HFF-Myc (cell line): ENCODE results near the gene NR4A2.
"Not testable (repeated sequence)": the region's sequence is repeated elsewhere in the genome, so short reads cannot be mapped to it uniquely, and the experiment has no call there.

Experiments
- DNase-seq: peaks from one replicate; pipeline ENCODE4 v3.0.0-alpha.2; 2011; ENCODE audit warnings: low read depth; ENCODE audit errors: extremely low read depth
- H3K4me3 ChIP-seq: replicated peaks from 2 replicates; pipeline ENCODE4 v1.5.1; 2011; ENCODE audit warnings: low read depth, mild to moderate bottlenecking, control low read depth, low read length
- CTCF ChIP-seq: IDR thresholded peaks from 2 replicates; pipeline ENCODE4 v1.5.1; 2012; ENCODE audit warnings: mild to moderate bottlenecking, low read depth, low read length, control low read depth; ENCODE audit errors: missing control alignments

The NR4A2 gene

DNA sequence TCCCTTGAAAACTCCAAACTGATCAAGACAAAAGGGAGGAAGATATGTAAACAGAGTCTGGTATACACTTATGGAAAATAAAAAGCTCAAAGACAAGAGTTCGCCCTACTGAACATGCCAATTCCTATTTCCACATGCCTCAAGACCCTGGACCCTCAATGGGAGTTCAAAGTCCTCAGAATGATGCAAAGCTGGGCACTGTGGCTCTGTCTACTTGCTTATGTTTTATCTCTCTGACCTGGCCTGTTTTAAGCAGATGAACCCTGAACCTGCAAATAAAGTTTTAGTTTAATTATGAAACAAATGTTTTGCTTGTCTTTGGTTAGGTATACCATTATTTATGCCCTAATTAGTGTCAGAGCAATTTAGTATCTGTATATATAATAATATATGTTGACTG, 22.6 kb downstream of the NR4A2 start:
- DNase-seq: no peak
- no peak overlapping the region for H3K4me3 ChIP-seq
- no peak for TF ChIP-seq CTCF

GRCh38 chr2:156309167-156309566, 23.4 kb downstream of the NR4A2 start:
- DNase-seq: no peak
- no peak for TF ChIP-seq CTCF
- H3K4me3 ChIP-seq: no peak overlapping the region

GRCh38 chr2:156306821-156307220, 25.7 kb downstream of the NR4A2 start:
- no peak for DNase-seq
- no peak for TF ChIP-seq CTCF
- no peak overlapping the region for H3K4me3 ChIP-seq

DNA sequence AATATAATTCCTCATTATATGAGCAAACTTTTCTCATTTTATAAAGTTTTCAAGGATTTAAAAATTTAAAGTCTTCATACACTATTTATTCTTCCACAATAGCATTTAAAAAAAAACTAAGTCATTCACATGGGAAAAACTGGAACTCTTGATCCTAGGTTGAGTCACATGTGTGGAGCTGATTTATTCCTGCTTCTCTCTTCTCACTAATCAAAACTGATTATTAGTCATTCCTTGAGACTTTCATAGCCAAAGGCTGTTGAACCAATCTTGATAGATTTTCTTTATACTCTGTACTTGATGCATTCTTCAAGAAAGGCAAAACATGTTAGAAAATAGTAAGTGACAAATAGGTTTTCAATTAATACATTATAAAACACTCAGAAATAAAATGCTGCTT, 27.4 kb downstream of the NR4A2 start:
- H3K4me3 ChIP-seq: no peak overlapping the region
- TF ChIP-seq CTCF: no peak
- DNase-seq: no peak

- no peak for TF ChIP-seq CTCF
- no peak for DNase-seq
- no peak overlapping the region for H3K4me3 ChIP-seq
These were observed 32.2 kb downstream of the NR4A2 start for GRCh38 chr2:156300337-156300736.

- TF ChIP-seq CTCF: no peak
- H3K4me3 ChIP-seq: no peak overlapping the region
These were observed 37.5 kb downstream of the NR4A2 start for GRCh38 chr2:156294945-156295580.

GRCh38 chr2:156293382-156293781, 39.1 kb downstream of the NR4A2 start:
- not testable (repeated sequence) for H3K4me3 ChIP-seq, DNase-seq

More at GRCh38 chr2:156294945-156295580, 37.5 kb downstream of the NR4A2 start:
- DNase-seq: no peak
